HG02943 (cell line): ENCODE measurements around the gene TOX3.

Experiments
- ATAC-seq: cut with Tn5 transposase; IDR thresholded peaks from one replicate; pipeline ENCODE4 v1.9.1; 2021; ENCODE audit warnings: mild to moderate bottlenecking, low read depth, moderate library complexity; ENCODE audit not compliant: unreplicated experiment

Gene TOX3

GRCh38 chr16:52547004-52547833 lies at the start of gene TOX3:
TSS of gene TOX3 (minus strand) at chr16:52547143. CDS start at chr16:52546723, 420 bp downstream.
- ATAC-seq = no peak

- no peak for ATAC-seq
Observed at GRCh38 chr16:52592778-52593177, 45.8 kb upstream of the TOX3 start.

- ATAC-seq = no peak
Observed at GRCh38 chr16:52591934-52592592, 45.1 kb upstream of the TOX3 start.

- no peak for ATAC-seq
Observed at GRCh38 chr16:52591471-52591870, 44.5 kb upstream of the TOX3 start.

- ATAC-seq = no peak
Observed at GRCh38 chr16:52586159-52586558, 39.2 kb upstream of the TOX3 start.

GRCh38 chr16:52584354-52585320 lies 37.7 kb upstream of the TOX3 start:
- no peak for ATAC-seq

- no peak for ATAC-seq
Observed at GRCh38 chr16:52581530-52581929, 34.6 kb upstream of the TOX3 start.

- no peak for ATAC-seq
Observed at GRCh38 chr16:52580488-52580887, 33.5 kb upstream of the TOX3 start.

GRCh38 chr16:52578829-52579498 lies 32.0 kb upstream of the TOX3 start:
- no peak for ATAC-seq

- no peak for ATAC-seq
Observed at GRCh38 chr16:52578007-52578828, 31.3 kb upstream of the TOX3 start.

GRCh38 chr16:52577130-52577706 lies 30.3 kb upstream of the TOX3 start:
- ATAC-seq = no peak

- peak; percentile 98 for ATAC-seq
Observed at GRCh38 chr16:52573365-52574299, 26.7 kb upstream of the TOX3 start.

- no peak for ATAC-seq
Observed at GRCh38 chr16:52572656-52573055, 25.7 kb upstream of the TOX3 start.

GRCh38 chr16:52570495-52571091 lies 23.6 kb upstream of the TOX3 start:
- ATAC-seq = no peak

- no peak for ATAC-seq
Observed at GRCh38 chr16:52569701-52570100, 22.8 kb upstream of the TOX3 start.

- no peak for ATAC-seq
Observed at GRCh38 chr16:52568983-52569690, 22.2 kb upstream of the TOX3 start.

- ATAC-seq = no peak
Observed at GRCh38 chr16:52568495-52568894, 21.6 kb upstream of the TOX3 start.
